ENCODE results near the gene TIMM8A.

Gene TIMM8A, protein sequence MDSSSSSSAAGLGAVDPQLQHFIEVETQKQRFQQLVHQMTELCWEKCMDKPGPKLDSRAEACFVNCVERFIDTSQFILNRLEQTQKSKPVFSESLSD

DNA sequence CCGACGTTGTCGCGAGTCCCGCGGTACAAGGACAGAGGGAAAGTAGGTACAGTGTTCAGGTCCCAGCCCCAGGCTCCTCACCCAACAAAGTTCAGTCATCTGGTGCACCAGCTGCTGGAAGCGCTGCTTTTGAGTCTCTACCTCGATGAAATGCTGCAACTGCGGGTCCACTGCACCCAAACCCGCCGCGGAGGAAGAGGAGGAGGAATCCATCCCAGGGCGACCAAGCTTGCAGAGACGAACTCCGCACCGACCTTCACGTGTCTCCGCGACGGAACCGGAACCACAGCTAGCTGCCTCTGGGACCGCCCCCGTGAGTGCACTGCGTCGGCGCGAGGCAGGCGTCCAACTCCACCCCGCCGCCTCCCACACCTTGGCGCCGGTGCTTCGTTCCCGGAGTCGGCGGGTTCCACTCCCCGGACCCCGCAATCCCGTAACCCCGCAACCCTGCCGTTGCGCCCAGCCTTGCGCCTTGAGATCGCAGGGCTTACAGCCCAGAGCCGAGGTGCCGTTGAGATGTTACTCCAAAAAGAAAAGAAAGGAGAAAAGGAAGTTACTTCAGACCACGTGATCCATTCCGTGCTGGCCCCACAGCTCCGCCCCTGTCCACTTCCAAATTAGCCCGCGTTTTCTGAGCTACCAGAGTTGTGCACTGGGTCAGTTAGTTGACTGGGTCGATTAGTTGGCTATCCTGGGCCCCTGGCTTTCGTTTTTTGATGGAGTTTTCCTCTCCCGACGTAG is at the start of gene TIMM8A:
TIMM8A (minus strand) TSS at position 291 of the 741 bp plus-strand sequence; CDS start at position 213, 78 bp downstream.
- H3K79me2 ChIP-seq (ENCODE audit: control insufficient read depth, low read length): peaks cover 44% of the 10 kb centered on the region
- no peaks in the 10 kb centered on the region for H3K9me3 ChIP-seq (ENCODE audit: control insufficient read depth, insufficient read depth, low read length)
- H3K4me1 ChIP-seq (ENCODE audit: control insufficient read depth, low read length): peaks cover 18% of the 10 kb centered on the region
- H3K9me2 ChIP-seq (replicated peaks; ENCODE audit: control insufficient read depth, low read length): no peaks in the 10 kb centered on the region
- no peak for TF ChIP-seq EZH2phosphoT487 (IDR thresholded peaks at IDR 0.05; ENCODE audit: borderline replicate concordance, low read length)
- TF ChIP-seq, protein P1, sequence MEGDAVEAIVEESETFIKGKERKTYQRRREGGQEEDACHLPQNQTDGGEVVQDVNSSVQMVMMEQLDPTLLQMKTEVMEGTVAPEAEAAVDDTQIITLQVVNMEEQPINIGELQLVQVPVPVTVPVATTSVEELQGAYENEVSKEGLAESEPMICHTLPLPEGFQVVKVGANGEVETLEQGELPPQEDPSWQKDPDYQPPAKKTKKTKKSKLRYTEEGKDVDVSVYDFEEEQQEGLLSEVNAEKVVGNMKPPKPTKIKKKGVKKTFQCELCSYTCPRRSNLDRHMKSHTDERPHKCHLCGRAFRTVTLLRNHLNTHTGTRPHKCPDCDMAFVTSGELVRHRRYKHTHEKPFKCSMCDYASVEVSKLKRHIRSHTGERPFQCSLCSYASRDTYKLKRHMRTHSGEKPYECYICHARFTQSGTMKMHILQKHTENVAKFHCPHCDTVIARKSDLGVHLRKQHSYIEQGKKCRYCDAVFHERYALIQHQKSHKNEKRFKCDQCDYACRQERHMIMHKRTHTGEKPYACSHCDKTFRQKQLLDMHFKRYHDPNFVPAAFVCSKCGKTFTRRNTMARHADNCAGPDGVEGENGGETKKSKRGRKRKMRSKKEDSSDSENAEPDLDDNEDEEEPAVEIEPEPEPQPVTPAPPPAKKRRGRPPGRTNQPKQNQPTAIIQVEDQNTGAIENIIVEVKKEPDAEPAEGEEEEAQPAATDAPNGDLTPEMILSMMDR (IDR thresholded peaks at IDR 0.05; ENCODE audit: low read depth, low read length, poor library complexity, severe bottlenecking): no peak
- H3K27ac ChIP-seq (ENCODE audit: low read depth, low read length): peak within 1 kb of the TSS; percentile 62
- no peaks in the 10 kb centered on the region for H3K27me3 ChIP-seq (ENCODE audit: control insufficient read depth, low read length)
- H3K4me3 ChIP-seq (ENCODE audit: low read length): peak within 1 kb of the TSS; percentile 89
- H3F3A ChIP-seq (ENCODE audit: control insufficient read depth, insufficient read depth): peaks cover 7% of the 10 kb centered on the region
- H3K36me3 ChIP-seq (ENCODE audit: control insufficient read depth, low read length): peaks cover 52% of the 10 kb centered on the region
- no peaks in the 10 kb centered on the region for H4K20me1 ChIP-seq (ENCODE audit: control insufficient read depth, insufficient read depth, low read depth, low read length)
- peak within 1 kb of the TSS; percentile 85 for H3K4me2 ChIP-seq (ENCODE audit: low read length)

DNA sequence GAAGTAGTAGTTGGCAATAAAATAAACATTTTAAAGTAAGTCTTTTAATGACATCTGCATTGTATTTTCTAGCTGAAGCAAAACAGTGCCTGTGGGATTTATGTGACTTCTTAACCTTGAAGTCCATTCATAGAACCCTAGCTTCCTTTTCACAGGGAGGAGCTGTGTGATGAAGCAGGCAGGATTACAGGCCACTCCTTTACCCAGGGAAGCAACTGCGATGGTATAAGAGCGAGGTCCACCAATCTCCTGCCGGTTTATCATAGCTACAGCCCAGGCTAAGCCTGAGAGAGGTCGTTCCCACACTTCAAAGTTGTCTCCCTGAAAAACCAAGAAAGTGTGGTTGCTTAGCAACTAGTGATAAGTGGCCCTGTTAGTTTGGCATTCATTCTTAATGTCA is 49.2 kb upstream of the TIMM8A start:
- Histone ChIP-seq H4K20me1 (ENCODE audit: control insufficient read depth, insufficient read depth, low read depth, low read length) (no peaks in the 10 kb centered on the region), H3K79me2 (ENCODE audit: control insufficient read depth, low read length) (peaks cover 11% of the 10 kb centered on the region), H3K9me2 (replicated peaks; ENCODE audit: control insufficient read depth, low read length) (no peaks in the 10 kb centered on the region), H3K4me2 (ENCODE audit: low read length) (no peak overlapping the region), H3K9me3 (ENCODE audit: control insufficient read depth, insufficient read depth, low read length) (no peaks in the 10 kb centered on the region), H3K36me3 (ENCODE audit: control insufficient read depth, low read length) (peaks cover 61% of the 10 kb centered on the region), H3K27ac (ENCODE audit: low read depth, low read length) (no peak overlapping the region), H3K4me3 (ENCODE audit: low read length) (no peak overlapping the region), H3K4me1 (ENCODE audit: control insufficient read depth, low read length) (peaks cover 12% of the 10 kb centered on the region), H3K27me3 (ENCODE audit: control insufficient read depth, low read length) (no peaks in the 10 kb centered on the region), H3F3A (ENCODE audit: control insufficient read depth, insufficient read depth) (peaks cover 54% of the 10 kb centered on the region)
- TF ChIP-seq, protein P1 (IDR thresholded peaks at IDR 0.05; ENCODE audit: low read depth, low read length, poor library complexity, severe bottlenecking): no peak
- TF ChIP-seq EZH2phosphoT487 (IDR thresholded peaks at IDR 0.05; ENCODE audit: borderline replicate concordance, low read length): no peak

DNA sequence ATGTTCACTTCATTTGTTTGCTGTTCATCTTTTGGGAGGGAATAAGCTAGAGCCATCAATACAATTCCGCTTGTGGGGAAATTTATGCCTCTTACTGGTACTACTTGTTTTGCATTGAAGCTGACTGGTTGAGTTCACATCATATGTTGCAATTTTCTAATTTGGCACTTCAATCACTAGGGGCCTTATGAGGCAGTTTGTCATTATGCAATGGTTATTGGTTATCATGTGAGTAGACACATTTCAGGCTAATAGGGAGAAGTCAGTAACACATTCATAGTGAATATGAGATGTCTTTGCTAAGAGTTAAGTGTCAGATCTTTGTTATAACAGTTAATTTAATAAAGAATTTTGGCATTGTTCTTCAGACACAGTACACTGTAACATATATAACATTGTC is 47.2 kb upstream of the TIMM8A start:
- no peaks in the 10 kb centered on the region for H3K9me3 ChIP-seq (ENCODE audit: control insufficient read depth, insufficient read depth, low read length)
- H3F3A ChIP-seq (ENCODE audit: control insufficient read depth, insufficient read depth): peaks cover 72% of the 10 kb centered on the region
- no peak overlapping the region for H3K4me2 ChIP-seq (ENCODE audit: low read length)
- TF ChIP-seq, protein P1 (IDR thresholded peaks at IDR 0.05; ENCODE audit: low read depth, low read length, poor library complexity, severe bottlenecking): no peak
- no peak for TF ChIP-seq EZH2phosphoT487 (IDR thresholded peaks at IDR 0.05; ENCODE audit: borderline replicate concordance, low read length)
- no peaks in the 10 kb centered on the region for H3K27me3 ChIP-seq (ENCODE audit: control insufficient read depth, low read length)
- no peak overlapping the region for H3K4me3 ChIP-seq (ENCODE audit: low read length)
- H4K20me1 ChIP-seq (ENCODE audit: control insufficient read depth, insufficient read depth, low read depth, low read length): no peaks in the 10 kb centered on the region
- H3K4me1 ChIP-seq (ENCODE audit: control insufficient read depth, low read length): peaks cover 21% of the 10 kb centered on the region
- no peaks in the 10 kb centered on the region for H3K9me2 ChIP-seq (replicated peaks; ENCODE audit: control insufficient read depth, low read length)
- H3K27ac ChIP-seq (ENCODE audit: low read depth, low read length): peak overlapping the region; percentile 28
- H3K36me3 ChIP-seq (ENCODE audit: control insufficient read depth, low read length): peaks cover 64% of the 10 kb centered on the region
- peaks cover 30% of the 10 kb centered on the region for H3K79me2 ChIP-seq (ENCODE audit: control insufficient read depth, low read length)

All from DOHH2 (cell line).